ENCODE measurements around the gene TRMT13.
"Not testable (repeated sequence)": the region's sequence is repeated elsewhere in the genome, so short reads cannot be mapped to it uniquely, and the experiment has no call there.

Gene TRMT13

DNA sequence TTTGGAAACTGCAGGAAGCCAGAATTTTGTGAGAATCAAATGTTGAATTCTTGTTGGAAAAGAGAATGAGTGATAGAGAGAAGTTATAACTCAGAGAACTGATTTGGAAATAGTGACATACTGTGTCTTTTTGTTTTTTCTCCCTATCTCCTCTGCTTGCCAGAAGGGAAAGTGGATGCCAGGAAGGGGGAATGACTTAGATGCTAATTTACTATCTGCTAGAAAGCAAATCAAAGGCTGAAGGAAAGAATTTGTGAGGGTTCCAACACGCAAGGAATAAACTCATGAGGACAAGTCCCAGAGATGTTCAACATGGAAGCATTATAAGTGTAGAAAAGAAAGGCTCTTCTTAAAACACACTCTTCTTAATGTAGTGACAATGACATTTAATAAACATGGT is 65.6 kb downstream of the TRMT13 start:
- no peaks in the 10 kb centered on the region for H3K9me3 ChIP-seq (ENCODE audit: control insufficient read depth, low read length)
- whole genome bisulfite sequencing, 2 experiments (ENCODE audit: insufficient coverage in 2 of 2): no CpG with 5 or more reads among the region's 1 CpG
- peaks cover 49% of the 10 kb centered on the region for H3K36me3 ChIP-seq (ENCODE audit: control insufficient read depth, insufficient read depth, low read length)
- H3K4me1 ChIP-seq (ENCODE audit: control insufficient read depth, insufficient read depth, low read length, poor library complexity, severe bottlenecking): no peaks in the 10 kb centered on the region
- no peak overlapping the region for H3K27ac ChIP-seq (ENCODE audit: low read depth, low read length, severe bottlenecking)
- H3K4me3 ChIP-seq (ENCODE audit: extremely low read depth, insufficient read depth, low read length, poor library complexity, severe bottlenecking): no peak overlapping the region

DNA sequence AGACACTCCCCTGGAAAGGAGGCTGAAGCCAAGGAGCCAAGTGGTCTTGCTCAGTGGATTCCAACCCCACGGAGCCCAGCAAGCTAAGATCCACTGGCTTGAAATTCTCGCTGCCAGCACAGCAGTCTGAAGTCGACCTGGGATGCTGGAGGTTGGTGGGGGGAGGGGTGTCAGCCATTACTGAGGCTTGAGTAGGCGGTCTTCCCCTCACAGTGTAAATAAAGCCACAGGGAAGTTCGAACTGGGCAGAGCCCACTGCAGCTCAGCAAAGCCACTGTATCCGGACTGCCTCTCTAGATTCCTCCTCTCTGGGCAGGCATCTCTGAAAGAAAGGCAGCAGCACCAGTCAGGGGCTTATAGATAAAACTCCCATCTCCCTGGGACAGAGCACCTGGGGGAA is 67.1 kb downstream of the TRMT13 start:
- not testable (repeated sequence) for H3K4me1 ChIP-seq (ENCODE audit: control insufficient read depth, insufficient read depth, low read length, poor library complexity, severe bottlenecking); H3K9me3 ChIP-seq (ENCODE audit: control insufficient read depth, low read length); H3K4me3 ChIP-seq (ENCODE audit: extremely low read depth, insufficient read depth, low read length, poor library complexity, severe bottlenecking); H3K27ac ChIP-seq (ENCODE audit: low read depth, low read length, severe bottlenecking)
- 35 to 46% methylated on average over 2 to 6 of the region's 6 CpGs for WGBS, 2 experiments (ENCODE audit: insufficient coverage in 2 of 2)
- H3K36me3 ChIP-seq (ENCODE audit: control insufficient read depth, insufficient read depth, low read length): peaks cover 43% of the 10 kb centered on the region

Measured in mesodermal cell (in vitro differentiated cells).